HG03442 (cell line): ENCODE data around the gene ALOX15B.
"Not testable (repeated sequence)": the region's sequence is repeated elsewhere in the genome, so short reads cannot be mapped to it uniquely, and the experiment has no call there.

Experiments
- ATAC-seq: cut with Tn5 transposase; IDR thresholded peaks from one replicate; pipeline ENCODE4 v1.9.1; 2021; ENCODE audit warnings: mild to moderate bottlenecking, moderate library complexity; ENCODE audit not compliant: unreplicated experiment

ALOX15B gene

GRCh38 chr17:8076502-8077266 lies 37.8 kb downstream of the ALOX15B start:
- no peak for ATAC-seq

- not testable (repeated sequence) for ATAC-seq
Measured at GRCh38 chr17:8077939-8078338, 39.1 kb downstream of the ALOX15B start.

GRCh38 chr17:8079291-8080207 lies 40.7 kb downstream of the ALOX15B start:
- peak; percentile 63 for ATAC-seq

GRCh38 chr17:8080208-8080798 lies 41.4 kb downstream of the ALOX15B start:
- no peak for ATAC-seq

GRCh38 chr17:8080799-8081219 lies 42.0 kb downstream of the ALOX15B start:
- no peak for ATAC-seq

GRCh38 chr17:8081876-8082275 lies 43.0 kb downstream of the ALOX15B start:
- ATAC-seq: no peak

GRCh38 chr17:8082292-8082691 lies 43.4 kb downstream of the ALOX15B start:
- no peak for ATAC-seq

- ATAC-seq: no peak
Measured at GRCh38 chr17:8084250-8084649, 45.4 kb downstream of the ALOX15B start.

- no peak for ATAC-seq
Measured at GRCh38 chr17:8087075-8087951, 48.5 kb downstream of the ALOX15B start, which contains the start of gene ALOX12B. ALOX12B (minus strand) TSS chr17:8087716; CDS start chr17:8087442, 274 bp downstream.

GRCh38 chr17:8087952-8088230 lies 49.0 kb downstream of the ALOX15B start:
- ATAC-seq: no peak

- ATAC-seq: no peak
Measured at GRCh38 chr17:8089728-8090127, 50.9 kb downstream of the ALOX15B start.

GRCh38 chr17:8091033-8091687 lies 52.3 kb downstream of the ALOX15B start:
- ATAC-seq: peak; percentile 32

GRCh38 chr17:8095361-8095760 lies 56.5 kb downstream of the ALOX15B start:
- ATAC-seq: no peak

GRCh38 chr17:8096541-8096940 lies 57.7 kb downstream of the ALOX15B start:
- ATAC-seq: no peak
